GM10847 (cell line): Measurements from ENCODE around the gene GNG4.

Experiments used
- POLR2A ChIP-seq: IDR thresholded peaks from 2 replicates; pipeline ENCODE4 v1.6.1; 2011; ENCODE audit not compliant: insufficient read length; ENCODE audit errors: extremely low read depth

Gene GNG4

DNA sequence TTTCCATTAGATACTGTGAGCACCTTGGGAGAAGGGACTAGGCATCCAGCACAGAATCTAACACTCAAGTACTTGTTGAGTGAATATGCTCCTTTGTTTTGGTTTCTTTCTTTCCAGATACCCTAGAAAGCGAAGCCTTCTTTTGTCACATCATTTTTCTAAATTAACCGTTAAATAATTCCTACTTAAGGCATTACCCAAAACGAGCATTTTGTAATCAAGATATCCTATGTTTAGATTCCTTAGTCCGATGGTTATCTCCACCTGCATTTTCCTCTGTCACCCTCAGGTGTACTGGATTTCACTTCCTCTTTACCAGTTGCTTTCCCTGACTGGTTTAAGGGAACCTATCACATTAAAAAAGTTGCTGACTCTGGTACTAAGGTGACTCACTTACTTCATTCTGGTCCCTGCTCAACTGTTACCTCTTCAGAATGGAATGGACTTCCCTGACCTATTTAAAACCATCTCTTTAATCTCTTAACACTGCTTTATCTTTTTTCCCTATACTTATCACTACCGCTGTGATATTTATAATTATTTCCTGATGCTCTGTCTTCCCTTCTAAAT is 148.5 kb downstream of the GNG4 start:
- no peak for TF ChIP-seq POLR2A
